Suprapubic skin (tissue), 4 donors: ENCODE measurements around the gene PCBP3. TPM values are rescaled to one million over a fixed set of nuclear protein-coding genes. Genes with fewer than 3 reads are reported as not detected.
"Not testable (repeated sequence)": the region's sequence is repeated elsewhere in the genome, so short reads cannot be mapped to it uniquely, and the experiment has no call there.

Experiments used
- DNase-seq, 2 donors: peaks; one replicate each; pipeline ENCODE4 v3.0.0-alpha.2; 2019; ENCODE audit warnings: low spot score in 2 of 2
- H3K27ac ChIP-seq: fragments of 200-600 bp; sonication (generic); one replicate; pipeline ENCODE4 v1.5.1; 2019
- H3K27me3 ChIP-seq: fragments of 200-600 bp; sonication (generic); one replicate; pipeline ENCODE4 v1.5.1; 2019
- H3K36me3 ChIP-seq: fragments of 200-600 bp; sonication (generic); one replicate; pipeline ENCODE4 v1.5.1; 2019
- H3K4me1 ChIP-seq: fragments of 200-600 bp; sonication (generic); one replicate; pipeline ENCODE4 v1.5.1; 2019
- H3K4me3 ChIP-seq: fragments of 200-600 bp; sonication (generic); one replicate; pipeline ENCODE4 v1.5.1; 2019; ENCODE audit warnings: mild to moderate bottlenecking
- H3K9me3 ChIP-seq: fragments of 200-600 bp; sonication (generic); one replicate; pipeline ENCODE4 v1.5.1; 2019
- CTCF ChIP-seq, 2 donors: fragments of 200-600 bp in 1 of 2; fragments of 450-650 bp in 1 of 2; sonication (generic) in 1 of 2; IDR thresholded peaks; one replicate each; pipeline ENCODE4 v1.5.1; 2016 to 2019; ENCODE audit warnings: antibody characterized with exemption in 2 of 2, mild to moderate bottlenecking in 1 of 2, moderate library complexity in 1 of 2
- EP300 ChIP-seq: sonication (generic); formaldehyde crosslinking; IDR thresholded peaks from one replicate; pipeline ENCODE4 v1.6.1; 2017; ENCODE audit warnings: antibody characterized with exemption
- POLR2A ChIP-seq, 2 donors: fragments of 450-650 bp; IDR thresholded peaks; one replicate each; pipeline ENCODE4 v1.6.1; 2017; ENCODE audit warnings: antibody characterized with exemption in 2 of 2, mild to moderate bottlenecking in 2 of 2, moderate library complexity in 2 of 2
- POLR2AphosphoS5 ChIP-seq, 3 donors: sonication (generic); formaldehyde crosslinking; IDR thresholded peaks; one replicate each; pipeline ENCODE4 v1.6.1; 2017; ENCODE audit warnings: antibody characterized with exemption in 3 of 3
- WGBS: methylation state at CpG from one replicate; pipeline ENCODE4 v1.1.5; 2018; 5-methylcytosine and 5-hydroxymethylcytosine counted together
- total RNA-seq, 4 donors: library from RNA; depleted of rRNA; stranded (reverse); fragments of >200 nt; gene quantifications; one replicate each; pipeline ENCODE4 v1.1.0, GENCODE V29; 2016

The PCBP3 gene
- total RNA-seq, 4 donors from 2014 or later: 0.97 to 7.3 (median 2.7) TPM

GRCh38 chr21:45704311-45705108, 61.0 kb downstream of the PCBP3 start:
- no peak for DNase-seq
- H3K4me3 ChIP-seq: no peak overlapping the region
- 75% methylated on average over 12 of the region's 13 CpGs for WGBS
- no peak overlapping the region for H3K27ac ChIP-seq
- no peaks in the 10 kb centered on the region for H3K36me3 ChIP-seq
- TF ChIP-seq POLR2AphosphoS5 (IDR thresholded peaks at IDR 0.05): no peak
- no peak for TF ChIP-seq POLR2A (IDR thresholded peaks at IDR 0.05)
- TF ChIP-seq CTCF (IDR thresholded peaks at IDR 0.05): no peak
- no peak for TF ChIP-seq EP300
- H3K4me1 ChIP-seq: no peaks in the 10 kb centered on the region
- no peaks in the 10 kb centered on the region for H3K27me3 ChIP-seq
- H3K9me3 ChIP-seq: no peaks in the 10 kb centered on the region

- WGBS: 77% methylated on average over 1 of the region's 1 CpG
- H3K27ac ChIP-seq: no peak overlapping the region
- H3K4me1 ChIP-seq: no peaks in the 10 kb centered on the region
- no peak overlapping the region for H3K4me3 ChIP-seq
- no peaks in the 10 kb centered on the region for H3K36me3 ChIP-seq
- H3K9me3 ChIP-seq: no peaks in the 10 kb centered on the region
- no peak for TF ChIP-seq POLR2AphosphoS5 (IDR thresholded peaks at IDR 0.05)
- no peak for TF ChIP-seq CTCF (IDR thresholded peaks at IDR 0.05)
- TF ChIP-seq EP300: no peak
- TF ChIP-seq POLR2A (IDR thresholded peaks at IDR 0.05): no peak
- DNase-seq: no peak
- H3K27me3 ChIP-seq: no peaks in the 10 kb centered on the region
Measured at GRCh38 chr21:45706299-45706698, 62.8 kb downstream of the PCBP3 start.

- DNase-seq: no peak
- Histone ChIP-seq H3K4me3 (no peak overlapping the region), H3K36me3 (no peaks in the 10 kb centered on the region), H3K27ac (no peak overlapping the region), H3K4me1 (no peaks in the 10 kb centered on the region), H3K9me3 (no peaks in the 10 kb centered on the region), H3K27me3 (no peaks in the 10 kb centered on the region)
- WGBS: 78% methylated on average over 7 of the region's 7 CpGs
- TF ChIP-seq POLR2A (IDR thresholded peaks at IDR 0.05) (no peak), POLR2AphosphoS5 (IDR thresholded peaks at IDR 0.05) (no peak), EP300 (no peak), CTCF (IDR thresholded peaks at IDR 0.05) (no peak)
Measured at GRCh38 chr21:45709173-45709572, 65.6 kb downstream of the PCBP3 start.

- DNase-seq: no peak
- H3K27me3 ChIP-seq: no peaks in the 10 kb centered on the region
- no peaks in the 10 kb centered on the region for H3K36me3 ChIP-seq
- no peaks in the 10 kb centered on the region for H3K4me1 ChIP-seq
- H3K27ac ChIP-seq: no peak overlapping the region
- WGBS: 86% methylated on average over 3 of the region's 3 CpGs
- no peaks in the 10 kb centered on the region for H3K9me3 ChIP-seq
- TF ChIP-seq CTCF (IDR thresholded peaks at IDR 0.05) (no peak), POLR2A (IDR thresholded peaks at IDR 0.05) (no peak), EP300 (no peak), POLR2AphosphoS5 (IDR thresholded peaks at IDR 0.05) (no peak)
- H3K4me3 ChIP-seq: no peak overlapping the region
Measured at GRCh38 chr21:45709696-45710268, 66.3 kb downstream of the PCBP3 start.

- H3K4me1 ChIP-seq, H3K9me3 ChIP-seq, H3K27ac ChIP-seq, H3K27me3 ChIP-seq, H3K4me3 ChIP-seq, DNase-seq, H3K36me3 ChIP-seq: not testable (repeated sequence)
- WGBS: 88% methylated on average over 5 of the region's 5 CpGs
Measured at GRCh38 chr21:45710306-45710705, 66.8 kb downstream of the PCBP3 start.
